A549 (cell line): Measurements from ENCODE around the gene SH3BP5L. TPM values are rescaled to one million over a fixed set of nuclear protein-coding genes. Genes with fewer than 3 reads are reported as not detected.

ENCODE experiments used
- ATAC-seq, 2 experiments: fragments of 200-7000 bp in 1 of 2; fragments of >200 bp in 1 of 2; cut with Nextera tagmentation in 1 of 2; cut with Tn5 transposase in 1 of 2; 3 replicates each; pipeline versions ENCODE4 v1.8.0 to v1.9.1; 2018 to 2020; ENCODE audit warnings: mild to moderate bottlenecking in 1 of 2, moderate library complexity in 1 of 2
- CTCF ChIA-PET: fragments of 300-600 bp; sonication (Branson Sonifier 250); formaldehyde crosslinking; extraction: SDS; loops from one replicate; lab custom pipeline; 2021; ENCODE audit warnings: antibody characterized with exemption, inconsistent platforms; lab: Yijun Ruan, JAX
- POLR2A ChIA-PET: fragments of 350-600 bp; formaldehyde crosslinking; extraction: SDS; loops from one replicate; lab custom pipeline; 2021; ENCODE audit warnings: antibody characterized with exemption, inconsistent platforms; lab: Yijun Ruan, JAX
- DNase-seq, 2 experiments: peaks; one replicate each; pipeline versions ENCODE4 v3.0.0 to v3.0.0-alpha.2; 2011 to 2016; ENCODE audit warnings: low read depth in 1 of 2, low spot score in 1 of 2
- FAIRE-seq: peaks from 2 replicates; lab custom pipeline; 2011; peaks lifted over from hg19 to GRCh38; lab: Jason Lieb, UNC
- H3K27ac ChIP-seq, 2 experiments: fragments of >200 bp; sonication (Bioruptor Twin); formaldehyde crosslinking; 3 replicates each; pipeline ENCODE4 v1.5.1; 2016 to 2017
- H3K4me1 ChIP-seq: fragments of >200 bp; sonication (Bioruptor Twin); formaldehyde crosslinking; 3 replicates; pipeline ENCODE4 v1.6.1; 2016
- H3K4me2 ChIP-seq: fragments of >200 bp; sonication (Bioruptor Twin); formaldehyde crosslinking; 3 replicates; pipeline ENCODE4 v1.6.1; 2016
- H3K4me3 ChIP-seq: fragments of >200 bp; sonication (Bioruptor Twin); formaldehyde crosslinking; 3 replicates; pipeline ENCODE4 v1.5.1; 2016
- H3K9me3 ChIP-seq: fragments of >200 bp; sonication (Bioruptor Twin); formaldehyde crosslinking; 3 replicates; pipeline ENCODE4 v1.6.1; 2016
- BHLHE40 ChIP-seq: IDR thresholded peaks from 2 replicates; pipeline ENCODE4 v1.6.1; 2012; ENCODE audit warnings: low read depth, low read length, inconsistent platforms
- CBX2 ChIP-seq: fragments of 200-600 bp; sonication (generic); IDR thresholded peaks from 2 replicates; pipeline ENCODE4 v1.6.1; 2016; ENCODE audit warnings: low read depth, mild to moderate bottlenecking, borderline replicate concordance
- CBX8 ChIP-seq: fragments of 200-600 bp; sonication (generic); IDR thresholded peaks from 2 replicates; pipeline ENCODE4 v1.6.1; 2016
- CEBPB ChIP-seq, 2 experiments: fragments of >200 bp in 1 of 2; sonication (Bioruptor Twin) in 1 of 2; formaldehyde crosslinking in 1 of 2; IDR thresholded peaks; 2 replicates each; pipeline ENCODE4 v1.6.1; 2012 to 2016
- CHD4 ChIP-seq: fragments of 200-600 bp; sonication (generic); IDR thresholded peaks from 2 replicates; pipeline ENCODE4 v1.6.1; 2016; ENCODE audit warnings: antibody characterized with exemption, mild to moderate bottlenecking, borderline replicate concordance
- EHF ChIP-seq: fragments of 250-450 bp; sonication (Bioruptor Pico); IDR thresholded peaks from 2 replicates; pipeline ENCODE4 v1.5.0; 2020; ENCODE audit warnings: mild to moderate bottlenecking
- EHMT2 ChIP-seq: fragments of 200-600 bp; sonication (generic); IDR thresholded peaks from 2 replicates; pipeline ENCODE4 v1.6.1; 2016; ENCODE audit warnings: antibody characterized with exemption, low read depth, mild to moderate bottlenecking, moderate library complexity
- FOSB ChIP-seq: fragments of 250-450 bp; sonication (Bioruptor Pico); IDR thresholded peaks from 2 replicates; pipeline ENCODE4 v1.5.0; 2020; ENCODE audit warnings: mild to moderate bottlenecking, moderate library complexity
- FOSL2 ChIP-seq, 2 experiments: fragments of 450-650 bp in 1 of 2; fragments of >200 bp in 1 of 2; sonication (Bioruptor Twin) in 1 of 2; formaldehyde crosslinking; IDR thresholded peaks; 2 replicates each; pipeline versions ENCODE4 v1.5.0 to v1.6.1; 2016 to 2020; ENCODE audit warnings: mild to moderate bottlenecking in 1 of 2, moderate library complexity in 1 of 2
- FOXS1 ChIP-seq: fragments of 250-450 bp; sonication (Bioruptor Pico); IDR thresholded peaks from 2 replicates; pipeline ENCODE4 v1.5.0; 2020; ENCODE audit warnings: mild to moderate bottlenecking, moderate library complexity
- GATA3 ChIP-seq: IDR thresholded peaks from 2 replicates; pipeline ENCODE4 v1.6.1; 2012; ENCODE audit warnings: borderline replicate concordance
- HDAC2 ChIP-seq: fragments of 200-600 bp; sonication (generic); IDR thresholded peaks from 2 replicates; pipeline ENCODE4 v1.6.1; 2016
- HOXA7 ChIP-seq: fragments of 250-450 bp; sonication (Bioruptor Pico); IDR thresholded peaks from 2 replicates; pipeline ENCODE4 v1.5.0; 2020; ENCODE audit warnings: mild to moderate bottlenecking, moderate library complexity
- HOXB5 ChIP-seq: fragments of 250-450 bp; sonication (Bioruptor Pico); IDR thresholded peaks from 2 replicates; pipeline ENCODE4 v1.5.0; 2020; ENCODE audit warnings: mild to moderate bottlenecking, moderate library complexity
- JUN ChIP-seq, 2 experiments: fragments of >200 bp; sonication (Bioruptor Twin); formaldehyde crosslinking; IDR thresholded peaks; 2 replicates in 1 of 2; 3 replicates in 1 of 2; pipeline ENCODE4 v1.6.1; 2016 to 2017
- KDM5A ChIP-seq: fragments of 200-600 bp; sonication (generic); IDR thresholded peaks from 2 replicates; pipeline ENCODE4 v1.6.1; 2016; ENCODE audit warnings: antibody characterized with exemption, mild to moderate bottlenecking
- MAFK ChIP-seq: fragments of 450-650 bp; IDR thresholded peaks from 2 replicates; pipeline ENCODE4 v1.6.1; 2014; ENCODE audit not compliant: partially characterized antibody
- MYC ChIP-seq: IDR thresholded peaks from 2 replicates; pipeline ENCODE4 v1.6.1; 2012; ENCODE audit warnings: mild to moderate bottlenecking, inconsistent platforms, low read length, improper control_type of control experiment, borderline replicate concordance
- NFE2L2 ChIP-seq: fragments of 150-350 bp; conservative IDR thresholded peaks from 2 replicates; pipeline ENCODE4 v1.6.1; 2014; ENCODE audit warnings: low read length
- NPAS2 ChIP-seq: fragments of 250-450 bp; sonication (Bioruptor Pico); IDR thresholded peaks from 2 replicates; pipeline ENCODE4 v1.8.0; 2022; ENCODE audit warnings: mild to moderate bottlenecking, moderate library complexity, borderline replicate concordance
- NR3C1 ChIP-seq: fragments of >200 bp; sonication (Bioruptor Twin); formaldehyde crosslinking; IDR thresholded peaks from 3 replicates; pipeline ENCODE4 v1.6.1; 2017
- RAD21 ChIP-seq, 2 experiments: fragments of >200 bp in 1 of 2; sonication (Bioruptor Twin) in 1 of 2; formaldehyde crosslinking in 1 of 2; IDR thresholded peaks in 1 of 2; conservative IDR thresholded peaks in 1 of 2; 2 replicates in 1 of 2; 3 replicates in 1 of 2; pipeline ENCODE4 v1.6.1; 2012 to 2018; ENCODE audit warnings: inconsistent platforms in 1 of 2
- RCOR1 ChIP-seq: fragments of 150-350 bp; IDR thresholded peaks from 2 replicates; pipeline ENCODE4 v1.6.1; 2014; ENCODE audit warnings: antibody characterized with exemption, low read length, low read depth
- SREBF2 ChIP-seq: fragments of 450-650 bp; IDR thresholded peaks from 2 replicates; pipeline ENCODE4 v1.6.1; 2014; ENCODE audit warnings: mild to moderate bottlenecking, moderate library complexity
- TFCP2L1 ChIP-seq: fragments of 250-450 bp; sonication (Bioruptor Pico); IDR thresholded peaks from 2 replicates; pipeline ENCODE4 v1.5.0; 2021; ENCODE audit warnings: mild to moderate bottlenecking
- TP53 ChIP-seq: fragments of 250-450 bp; sonication (Bioruptor Pico); IDR thresholded peaks from 2 replicates; pipeline ENCODE4 v1.5.0; 2021; ENCODE audit warnings: mild to moderate bottlenecking, moderate library complexity
- ZC3H11A ChIP-seq: fragments of 450-650 bp; IDR thresholded peaks from 2 replicates; pipeline ENCODE4 v1.6.1; 2014; ENCODE audit warnings: antibody characterized with exemption, mild to moderate bottlenecking
- ZFP36 ChIP-seq: fragments of 450-650 bp; IDR thresholded peaks from 2 replicates; pipeline ENCODE4 v1.6.1; 2014; ENCODE audit warnings: borderline replicate concordance; ENCODE audit not compliant: partially characterized antibody
- WGBS: methylation state at CpG from one replicate; pipeline ENCODE4 v1.1.6; 2017; ENCODE audit errors: missing lambda C conversion rate; 5-methylcytosine and 5-hydroxymethylcytosine counted together
- polyA plus RNA-seq, 4 experiments: library from polyadenylated mRNA; depleted of rRNA in 3 of 4; stranded (reverse); fragments of >200 nt; fragmentation: RNase III in 1 of 4; extraction: RNeasy Plus Mini Kit Qiagen cat#74134 plus additional on column Dnase treatment in 1 of 4; gene quantifications; 2 replicates in 3 of 4; 3 replicates in 1 of 4; pipeline ENCODE4 v1.2.3, GENCODE V29; 2011 to 2017
- TF ChIP-seq, protein P1 (sequence below): fragments of >200 bp; sonication (Bioruptor Twin); formaldehyde crosslinking; IDR thresholded peaks from 3 replicates; pipeline ENCODE4 v1.5.1; 2016
- TF ChIP-seq, protein P2 (sequence below): fragments of >200 bp; sonication (Bioruptor Twin); formaldehyde crosslinking; IDR thresholded peaks from 2 replicates; pipeline ENCODE4 v1.6.1; 2016
- TF ChIP-seq, protein P3 (sequence below): fragments of 450-650 bp; IDR thresholded peaks from 2 replicates; pipeline ENCODE4 v1.6.1; 2014; ENCODE audit warnings: antibody characterized with exemption
- TF ChIP-seq, protein P4 (sequence below): fragments of 200-600 bp; sonication (generic); IDR thresholded peaks from 2 replicates; pipeline ENCODE4 v1.6.1; 2016; ENCODE audit warnings: antibody characterized with exemption, mild to moderate bottlenecking, moderate library complexity
- TF ChIP-seq, protein P5 (sequence below): IDR thresholded peaks from 2 replicates; pipeline ENCODE4 v1.6.1; 2012; ENCODE audit warnings: low read depth, borderline replicate concordance

Gene SH3BP5L
- polyA plus RNA-seq, 2 of the 4 experiments (the other 2 are of a cell fraction), result 10.9 to 15.8 TPM

DNA sequence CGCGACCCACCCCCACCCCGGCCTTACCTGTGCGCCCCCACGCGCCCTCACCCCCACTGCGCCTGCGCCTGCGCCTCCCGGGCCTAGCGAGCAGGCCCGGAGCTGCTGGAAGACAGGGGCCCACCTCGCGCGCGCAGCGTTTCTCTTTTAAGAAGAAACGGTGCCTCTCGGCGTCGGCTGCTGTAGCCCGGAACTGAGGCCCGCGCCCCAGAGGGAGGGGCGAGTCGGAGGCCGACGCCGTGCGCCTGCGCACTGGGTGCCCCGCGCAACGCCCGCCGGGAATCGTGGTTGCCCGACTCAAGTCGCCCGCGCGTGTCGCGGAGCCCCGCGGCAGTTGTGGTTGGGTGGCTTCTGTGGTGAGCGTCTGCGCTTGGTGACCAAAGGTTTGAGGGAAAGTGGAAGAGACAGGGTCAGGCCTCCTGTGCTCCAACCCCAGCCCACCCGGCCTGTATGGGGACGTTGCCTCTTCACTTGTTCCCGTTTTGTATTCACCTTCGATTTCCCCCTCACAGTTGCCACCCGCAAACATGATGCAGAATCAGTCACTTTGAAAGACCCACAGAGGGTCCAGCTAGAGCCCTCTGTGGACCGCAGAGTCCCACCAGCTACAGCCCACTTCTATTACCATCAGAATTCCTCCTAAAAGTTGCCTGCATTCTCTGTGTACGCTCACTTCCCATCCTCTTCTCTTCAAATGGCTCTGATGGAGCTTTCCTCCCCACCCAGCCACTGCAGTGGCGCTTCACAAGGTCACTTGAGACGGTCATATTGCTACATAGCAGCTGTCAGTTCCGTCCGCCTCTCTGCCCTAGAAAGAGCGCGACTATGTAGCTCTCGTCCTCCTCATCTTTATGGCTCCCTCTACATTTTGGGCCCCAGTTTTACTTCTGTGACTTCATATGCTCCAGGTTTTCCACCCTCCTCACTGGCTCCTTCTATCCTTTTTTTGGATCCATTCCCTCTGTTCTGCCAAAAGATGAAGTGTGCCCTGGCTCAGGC is 33.5 kb upstream of the SH3BP5L start, which contains the start of gene ZNF692:
ZNF692 (minus strand) TSS at position 195 of the 999 bp plus-strand sequence. CDS start 776 bp downstream, outside the sequence.
- CTCF ChIA-PET, result interaction anchor here (0.9 to 3.4 kb wide), 16 partner anchors 8 to 67 kb away, joined by 3 to 46 read pairs (median 6); partner anchors contain the start of genes SH3BP5L and ZNF672
- H3K9me3 ChIP-seq, result no peaks in the 10 kb centered on the region
- peak within 1 kb of the TSS; percentile 99 for H3K4me2 ChIP-seq
- ATAC-seq (peak; percentile 81 to 90), DNase-seq (peak; percentile 94 to 99), FAIRE-seq (no peak)
- WGBS, result 21% methylated on average over 29 of the region's 62 CpGs
- H3K27ac ChIP-seq, result peak within 1 kb of the TSS; percentile 96 to 99
- POLR2A ChIA-PET, result interaction anchor here (0.6 to 3.0 kb wide), 10 partner anchors 12 to 1976 kb away, joined by 3 to 53 read pairs (median 5); partner anchors contain the start of genes PGBD2, SH3BP5L and ZNF672
- H3K4me1 ChIP-seq, result peaks cover 23% of the 10 kb centered on the region
- H3K4me3 ChIP-seq, result peak within 1 kb of the TSS; percentile 77
- no peak for TF ChIP-seq GATA3
- TF ChIP-seq, protein P1, sequence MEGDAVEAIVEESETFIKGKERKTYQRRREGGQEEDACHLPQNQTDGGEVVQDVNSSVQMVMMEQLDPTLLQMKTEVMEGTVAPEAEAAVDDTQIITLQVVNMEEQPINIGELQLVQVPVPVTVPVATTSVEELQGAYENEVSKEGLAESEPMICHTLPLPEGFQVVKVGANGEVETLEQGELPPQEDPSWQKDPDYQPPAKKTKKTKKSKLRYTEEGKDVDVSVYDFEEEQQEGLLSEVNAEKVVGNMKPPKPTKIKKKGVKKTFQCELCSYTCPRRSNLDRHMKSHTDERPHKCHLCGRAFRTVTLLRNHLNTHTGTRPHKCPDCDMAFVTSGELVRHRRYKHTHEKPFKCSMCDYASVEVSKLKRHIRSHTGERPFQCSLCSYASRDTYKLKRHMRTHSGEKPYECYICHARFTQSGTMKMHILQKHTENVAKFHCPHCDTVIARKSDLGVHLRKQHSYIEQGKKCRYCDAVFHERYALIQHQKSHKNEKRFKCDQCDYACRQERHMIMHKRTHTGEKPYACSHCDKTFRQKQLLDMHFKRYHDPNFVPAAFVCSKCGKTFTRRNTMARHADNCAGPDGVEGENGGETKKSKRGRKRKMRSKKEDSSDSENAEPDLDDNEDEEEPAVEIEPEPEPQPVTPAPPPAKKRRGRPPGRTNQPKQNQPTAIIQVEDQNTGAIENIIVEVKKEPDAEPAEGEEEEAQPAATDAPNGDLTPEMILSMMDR, result no peak; the same call in 2 of the 3 replicates
- no peak for TF ChIP-seq CEBPB (IDR thresholded peaks at IDR 0.05)
- TF ChIP-seq ZC3H11A, result no peak
- TF ChIP-seq BHLHE40, result no peak
- TF ChIP-seq CBX8, result no peak
- TF ChIP-seq MYC, result 0 out of 2 replicates have a peak, but pooled peaks have one; percentile 14
- TF ChIP-seq, protein P2, sequence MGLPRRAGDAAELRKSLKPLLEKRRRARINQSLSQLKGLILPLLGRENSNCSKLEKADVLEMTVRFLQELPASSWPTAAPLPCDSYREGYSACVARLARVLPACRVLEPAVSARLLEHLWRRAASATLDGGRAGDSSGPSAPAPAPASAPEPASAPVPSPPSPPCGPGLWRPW, result no peak
- TF ChIP-seq SREBF2, result no peak
- TF ChIP-seq NPAS2 (CRISPR knock-in tag), result no peak
- TF ChIP-seq, protein P3, sequence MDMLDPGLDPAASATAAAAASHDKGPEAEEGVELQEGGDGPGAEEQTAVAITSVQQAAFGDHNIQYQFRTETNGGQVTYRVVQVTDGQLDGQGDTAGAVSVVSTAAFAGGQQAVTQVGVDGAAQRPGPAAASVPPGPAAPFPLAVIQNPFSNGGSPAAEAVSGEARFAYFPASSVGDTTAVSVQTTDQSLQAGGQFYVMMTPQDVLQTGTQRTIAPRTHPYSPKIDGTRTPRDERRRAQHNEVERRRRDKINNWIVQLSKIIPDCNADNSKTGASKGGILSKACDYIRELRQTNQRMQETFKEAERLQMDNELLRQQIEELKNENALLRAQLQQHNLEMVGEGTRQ, result no peak
- no peak for TF ChIP-seq CBX2
- TF ChIP-seq, protein P4, sequence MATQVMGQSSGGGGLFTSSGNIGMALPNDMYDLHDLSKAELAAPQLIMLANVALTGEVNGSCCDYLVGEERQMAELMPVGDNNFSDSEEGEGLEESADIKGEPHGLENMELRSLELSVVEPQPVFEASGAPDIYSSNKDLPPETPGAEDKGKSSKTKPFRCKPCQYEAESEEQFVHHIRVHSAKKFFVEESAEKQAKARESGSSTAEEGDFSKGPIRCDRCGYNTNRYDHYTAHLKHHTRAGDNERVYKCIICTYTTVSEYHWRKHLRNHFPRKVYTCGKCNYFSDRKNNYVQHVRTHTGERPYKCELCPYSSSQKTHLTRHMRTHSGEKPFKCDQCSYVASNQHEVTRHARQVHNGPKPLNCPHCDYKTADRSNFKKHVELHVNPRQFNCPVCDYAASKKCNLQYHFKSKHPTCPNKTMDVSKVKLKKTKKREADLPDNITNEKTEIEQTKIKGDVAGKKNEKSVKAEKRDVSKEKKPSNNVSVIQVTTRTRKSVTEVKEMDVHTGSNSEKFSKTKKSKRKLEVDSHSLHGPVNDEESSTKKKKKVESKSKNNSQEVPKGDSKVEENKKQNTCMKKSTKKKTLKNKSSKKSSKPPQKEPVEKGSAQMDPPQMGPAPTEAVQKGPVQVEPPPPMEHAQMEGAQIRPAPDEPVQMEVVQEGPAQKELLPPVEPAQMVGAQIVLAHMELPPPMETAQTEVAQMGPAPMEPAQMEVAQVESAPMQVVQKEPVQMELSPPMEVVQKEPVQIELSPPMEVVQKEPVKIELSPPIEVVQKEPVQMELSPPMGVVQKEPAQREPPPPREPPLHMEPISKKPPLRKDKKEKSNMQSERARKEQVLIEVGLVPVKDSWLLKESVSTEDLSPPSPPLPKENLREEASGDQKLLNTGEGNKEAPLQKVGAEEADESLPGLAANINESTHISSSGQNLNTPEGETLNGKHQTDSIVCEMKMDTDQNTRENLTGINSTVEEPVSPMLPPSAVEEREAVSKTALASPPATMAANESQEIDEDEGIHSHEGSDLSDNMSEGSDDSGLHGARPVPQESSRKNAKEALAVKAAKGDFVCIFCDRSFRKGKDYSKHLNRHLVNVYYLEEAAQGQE, result no peak
- TF ChIP-seq TP53, result peak; percentile 64; the same call in 1 of the 2 replicates
- no peak; the same call in 1 of the 2 replicates for TF ChIP-seq RCOR1
- TF ChIP-seq, protein P5, sequence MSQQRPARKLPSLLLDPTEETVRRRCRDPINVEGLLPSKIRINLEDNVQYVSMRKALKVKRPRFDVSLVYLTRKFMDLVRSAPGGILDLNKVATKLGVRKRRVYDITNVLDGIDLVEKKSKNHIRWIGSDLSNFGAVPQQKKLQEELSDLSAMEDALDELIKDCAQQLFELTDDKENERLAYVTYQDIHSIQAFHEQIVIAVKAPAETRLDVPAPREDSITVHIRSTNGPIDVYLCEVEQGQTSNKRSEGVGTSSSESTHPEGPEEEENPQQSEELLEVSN, result peak; percentile 75; the same call in 1 of the 2 replicates
- TF ChIP-seq FOXS1, result no peak
- no peak for TF ChIP-seq NR3C1
- no peak for TF ChIP-seq MAFK
- no peak for TF ChIP-seq TFCP2L1
- no peak for TF ChIP-seq RAD21 (conservative IDR thresholded peaks at IDR 0.05 in 1 of 2, IDR thresholded peaks at IDR 0.05 in 1 of 2)
- no peak for TF ChIP-seq FOSB (CRISPR knock-in tag)
- no peak for TF ChIP-seq EHF (CRISPR knock-in tag)
- TF ChIP-seq HOXA7 (CRISPR knock-in tag), result no peak
- TF ChIP-seq KDM5A, result no peak
- no peak for TF ChIP-seq ZFP36
- TF ChIP-seq HDAC2, result no peak
- TF ChIP-seq JUN (IDR thresholded peaks at IDR 0.05), result peak; percentile 85 to 93; a peak in 4 of 5 replicates
- TF ChIP-seq EHMT2, result no peak
- peak; percentile 55; the same call in 1 of the 2 replicates for TF ChIP-seq HOXB5 (CRISPR knock-in tag)
- TF ChIP-seq NFE2L2, result no peak
- TF ChIP-seq CHD4, result no peak
- TF ChIP-seq FOSL2 (IDR thresholded peaks at IDR 0.05), result no peak
- TF ChIP-seq FOSL2 (CRISPR knock-in tag; IDR thresholded peaks at IDR 0.05), result no peak
